Lower leg skin (tissue), 4 donors: ENCODE data around the gene TRAPPC2L. TPM values are rescaled to one million over a fixed set of nuclear protein-coding genes. Genes with fewer than 3 reads are reported as not detected.

Experiments
- DNase-seq, 2 donors: peaks; one replicate each; pipeline ENCODE4 v3.0.0-alpha.2; 2019; ENCODE audit warnings: low spot score in 2 of 2
- H3K4me3 ChIP-seq: fragments of 200-600 bp; sonication (generic); 2 replicates; pipeline ENCODE4 v1.5.1; 2017; ENCODE audit warnings: mild to moderate bottlenecking, low read depth; ENCODE audit not compliant: poor library complexity, severe bottlenecking
- CTCF ChIP-seq, 3 donors: fragments of 450-650 bp; IDR thresholded peaks; one replicate each; pipeline ENCODE4 v1.5.1; 2016; ENCODE audit warnings: antibody characterized with exemption in 3 of 3, mild to moderate bottlenecking in 3 of 3, moderate library complexity in 2 of 3
- POLR2A ChIP-seq, 2 donors: fragments of 450-650 bp; IDR thresholded peaks; one replicate each; pipeline ENCODE4 v1.6.1; 2016 to 2017; ENCODE audit warnings: antibody characterized with exemption in 2 of 2, mild to moderate bottlenecking in 1 of 2, moderate library complexity in 1 of 2
- WGBS, 2 donors: methylation state at CpG; one replicate each; pipeline ENCODE4 v1.1.5; 2018; 5-methylcytosine and 5-hydroxymethylcytosine counted together
- intact Hi-C: fragments of 100-400 bp; cut with DNase I; formaldehyde crosslinking; loops from one replicate; pipeline ENCODE4 v1.15.0; 2023; ENCODE audit warnings: low total_unique reads
- total RNA-seq, 4 donors: library from RNA; depleted of rRNA; stranded (reverse); fragments of >200 nt; gene quantifications; one replicate each; pipeline ENCODE4 v1.1.0, GENCODE V29; 2016

The TRAPPC2L gene
- total RNA-seq, result 10 to 100 TPM; 29.9 to 43.0 (median 38.6) TPM

- H3K4me3 ChIP-seq, result peak within 1 kb of the TSS; percentile 91
- TF ChIP-seq POLR2A (IDR thresholded peaks at IDR 0.05), result peak in 1 of 2 donors; percentile 19
- TF ChIP-seq CTCF (IDR thresholded peaks at IDR 0.05), result no peak
- intact Hi-C loops, result loop anchor here (5.0 kb wide), 1 partner anchor 1295 kb away; no protein-coding TSS in a partner anchor
- WGBS, 2 donors, result 1% methylated on average over 28 to 34 of the region's 87 CpGs
- DNase-seq, result peak; percentile 98 to 100
These were observed at the start of gene TRAPPC2L, which contains the start of gene GALNS for GRCh38 chr16:88856828-88857727. TSS of gene TRAPPC2L (plus strand) at chr16:88857127. CDS start at chr16:88857151, 24 bp downstream. TSS of gene GALNS (minus strand) at chr16:88856947. CDS start at chr16:88856877, 70 bp downstream.

GRCh38 chr16:88807142-88807625 lies 49.7 kb upstream of the TRAPPC2L start:
- intact Hi-C loops, result no loop called here
- no peak overlapping the region for H3K4me3 ChIP-seq
- DNase-seq, result no peak
- TF ChIP-seq CTCF (IDR thresholded peaks at IDR 0.05) (no peak), POLR2A (IDR thresholded peaks at IDR 0.05) (no peak)
- WGBS, 2 donors, result 75 to 79% methylated on average over 17 to 24 of the region's 24 CpGs

- WGBS, 2 donors, result 89% methylated on average over 9 to 23 of the region's 26 CpGs
- H3K4me3 ChIP-seq, result no peak overlapping the region
- no peak for TF ChIP-seq CTCF (IDR thresholded peaks at IDR 0.05)
- no peak for TF ChIP-seq POLR2A (IDR thresholded peaks at IDR 0.05)
- no peak for DNase-seq
- intact Hi-C loops, result no loop called here
These were observed 49.1 kb upstream of the TRAPPC2L start for GRCh38 chr16:88807626-88808453.

GRCh38 chr16:88809068-88809675 lies 47.8 kb upstream of the TRAPPC2L start:
- H3K4me3 ChIP-seq, result no peak overlapping the region
- intact Hi-C loops, result no loop called here
- 78 to 82% methylated on average over 9 to 10 of the region's 10 CpGs for WGBS, 2 donors
- TF ChIP-seq CTCF (IDR thresholded peaks at IDR 0.05), result no peak
- TF ChIP-seq POLR2A (IDR thresholded peaks at IDR 0.05), result no peak
- DNase-seq, result no peak

- no peak for TF ChIP-seq POLR2A (IDR thresholded peaks at IDR 0.05)
- no peak for TF ChIP-seq CTCF (IDR thresholded peaks at IDR 0.05)
- 69 to 82% methylated on average over 5 to 10 of the region's 10 CpGs for WGBS, 2 donors
- H3K4me3 ChIP-seq, result no peak overlapping the region
- intact Hi-C loops, result loop anchor here (10.0 kb wide), 1 partner anchor 355 kb away; no protein-coding TSS in a partner anchor
- no peak for DNase-seq
These were observed 47.2 kb upstream of the TRAPPC2L start for GRCh38 chr16:88809676-88810165.
